Amygdala (tissue), 56 donors: ENCODE measurements around the gene CORIN.

Experiments used
- DNase-seq, 56 donors: peaks; one replicate each; lab custom pipeline; 2025; lab: John Stamatoyannopoulos, UW

The CORIN gene, protein sequence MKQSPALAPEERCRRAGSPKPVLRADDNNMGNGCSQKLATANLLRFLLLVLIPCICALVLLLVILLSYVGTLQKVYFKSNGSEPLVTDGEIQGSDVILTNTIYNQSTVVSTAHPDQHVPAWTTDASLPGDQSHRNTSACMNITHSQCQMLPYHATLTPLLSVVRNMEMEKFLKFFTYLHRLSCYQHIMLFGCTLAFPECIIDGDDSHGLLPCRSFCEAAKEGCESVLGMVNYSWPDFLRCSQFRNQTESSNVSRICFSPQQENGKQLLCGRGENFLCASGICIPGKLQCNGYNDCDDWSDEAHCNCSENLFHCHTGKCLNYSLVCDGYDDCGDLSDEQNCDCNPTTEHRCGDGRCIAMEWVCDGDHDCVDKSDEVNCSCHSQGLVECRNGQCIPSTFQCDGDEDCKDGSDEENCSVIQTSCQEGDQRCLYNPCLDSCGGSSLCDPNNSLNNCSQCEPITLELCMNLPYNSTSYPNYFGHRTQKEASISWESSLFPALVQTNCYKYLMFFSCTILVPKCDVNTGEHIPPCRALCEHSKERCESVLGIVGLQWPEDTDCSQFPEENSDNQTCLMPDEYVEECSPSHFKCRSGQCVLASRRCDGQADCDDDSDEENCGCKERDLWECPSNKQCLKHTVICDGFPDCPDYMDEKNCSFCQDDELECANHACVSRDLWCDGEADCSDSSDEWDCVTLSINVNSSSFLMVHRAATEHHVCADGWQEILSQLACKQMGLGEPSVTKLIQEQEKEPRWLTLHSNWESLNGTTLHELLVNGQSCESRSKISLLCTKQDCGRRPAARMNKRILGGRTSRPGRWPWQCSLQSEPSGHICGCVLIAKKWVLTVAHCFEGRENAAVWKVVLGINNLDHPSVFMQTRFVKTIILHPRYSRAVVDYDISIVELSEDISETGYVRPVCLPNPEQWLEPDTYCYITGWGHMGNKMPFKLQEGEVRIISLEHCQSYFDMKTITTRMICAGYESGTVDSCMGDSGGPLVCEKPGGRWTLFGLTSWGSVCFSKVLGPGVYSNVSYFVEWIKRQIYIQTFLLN

DNA sequence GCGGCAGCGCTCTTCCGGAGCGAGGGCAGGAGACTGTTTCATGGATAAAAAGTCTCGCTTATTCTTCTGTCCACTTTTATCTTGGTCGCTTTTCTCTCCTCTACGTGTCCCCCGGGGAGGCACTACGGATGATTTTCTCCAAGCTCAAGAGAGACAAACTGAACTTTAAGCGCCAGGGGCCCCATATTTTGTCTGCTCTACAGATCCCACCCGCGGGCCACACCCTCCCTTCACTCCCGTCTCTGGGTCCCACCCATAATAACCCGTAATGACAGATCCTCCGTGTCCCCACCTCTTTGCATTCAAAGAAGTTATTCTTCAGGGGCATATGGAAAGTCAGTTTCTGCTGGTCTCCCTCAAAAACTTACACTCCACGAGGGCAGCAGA lies at the start of gene CORIN:
CORIN (minus strand) TSS at position 160 of the 387 bp plus-strand sequence; CDS start at position 42, 118 bp downstream.
- DNase-seq: no peak

DNA sequence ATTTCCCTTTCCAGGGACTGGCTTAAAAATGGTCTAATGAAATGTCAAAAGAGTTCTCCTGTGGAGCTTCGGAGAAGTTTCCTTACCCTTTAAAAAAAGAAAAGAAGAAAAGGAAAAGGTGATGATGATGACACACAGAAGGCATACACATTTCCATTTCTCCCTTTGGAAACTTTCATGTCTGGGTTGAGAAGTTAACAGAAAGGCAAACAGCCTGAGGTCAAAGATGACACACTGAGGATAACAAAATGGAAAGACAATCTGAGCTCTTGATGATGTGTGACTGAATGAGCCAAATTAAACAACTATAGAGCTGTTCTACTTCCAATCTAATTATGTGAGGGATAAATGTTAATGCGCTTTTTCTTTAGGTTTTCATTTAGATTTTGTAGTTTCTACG lies 44.4 kb upstream of the CORIN start:
- no peak for DNase-seq

DNA sequence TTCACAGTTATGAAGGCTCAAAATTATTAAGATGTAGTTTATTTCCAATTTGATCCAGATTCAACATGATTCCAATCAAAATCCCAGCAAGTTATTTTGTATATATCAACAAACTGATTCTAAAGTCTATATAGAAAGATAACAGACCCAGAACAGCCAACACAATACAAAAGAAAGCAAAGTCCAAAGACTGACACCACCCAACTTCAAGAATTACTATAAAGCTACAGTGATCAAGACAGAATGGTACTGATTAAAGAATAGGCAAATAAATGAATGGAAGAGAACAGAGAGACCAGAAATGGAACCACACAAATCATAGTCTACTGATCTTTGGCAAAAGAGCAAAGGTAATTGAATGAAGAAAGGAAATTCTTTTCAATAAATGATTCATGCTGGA lies 41.6 kb upstream of the CORIN start:
- DNase-seq: no peak

DNA sequence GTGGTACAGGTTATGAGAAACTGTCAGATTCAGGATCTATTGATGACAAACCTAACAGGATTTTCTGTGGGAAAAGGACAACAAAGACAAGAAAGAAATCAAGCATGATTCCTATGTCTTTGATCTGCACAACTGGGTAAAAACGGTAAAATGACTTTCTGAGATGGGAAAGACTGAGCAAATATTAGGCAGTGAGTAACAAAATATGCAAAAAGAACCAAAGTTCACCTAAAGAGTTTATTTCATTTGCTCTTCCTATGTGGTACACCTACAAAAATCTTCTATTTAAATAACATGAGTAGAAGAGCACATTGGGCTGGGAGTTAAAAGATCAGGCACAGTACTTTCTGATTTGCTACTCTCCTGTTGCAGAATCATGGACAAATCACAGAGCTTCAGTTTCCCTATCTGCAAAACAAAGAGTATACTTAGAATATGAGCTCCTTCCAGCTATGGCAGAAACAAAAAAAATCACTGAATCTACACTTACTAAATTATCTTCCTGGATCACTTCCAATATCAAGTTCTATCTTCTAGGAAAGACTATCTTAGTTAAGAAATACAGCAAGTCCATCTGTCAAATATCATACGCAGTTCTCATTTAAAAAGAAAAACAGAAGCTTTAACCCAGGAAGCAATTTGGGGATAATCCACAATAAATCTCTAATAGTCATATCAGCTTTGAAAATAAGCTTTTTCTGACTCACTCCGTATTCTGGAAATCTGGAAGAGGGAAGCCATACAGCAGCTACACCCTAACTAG lies 39.1 kb upstream of the CORIN start:
- no peak for DNase-seq

DNA sequence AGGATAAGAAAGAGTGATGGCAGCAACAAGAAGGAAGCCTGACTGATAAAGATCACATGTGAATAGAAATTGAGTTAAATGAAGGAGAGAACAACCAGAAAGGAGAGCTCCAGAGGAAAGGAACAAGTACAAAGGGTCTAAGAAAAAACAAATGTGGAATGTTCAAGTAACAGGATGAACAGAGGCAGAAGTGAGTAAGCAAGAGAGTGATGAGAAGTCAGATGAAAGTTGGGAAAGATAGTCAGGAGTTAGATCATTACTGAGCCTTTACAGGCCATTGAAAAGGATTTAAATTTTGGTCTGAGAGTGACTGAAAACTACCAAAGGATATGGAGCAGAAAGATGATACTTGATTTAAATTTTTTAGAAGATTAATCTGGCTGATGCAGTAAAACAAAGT lies 38.4 kb upstream of the CORIN start:
- no peak for DNase-seq

DNA sequence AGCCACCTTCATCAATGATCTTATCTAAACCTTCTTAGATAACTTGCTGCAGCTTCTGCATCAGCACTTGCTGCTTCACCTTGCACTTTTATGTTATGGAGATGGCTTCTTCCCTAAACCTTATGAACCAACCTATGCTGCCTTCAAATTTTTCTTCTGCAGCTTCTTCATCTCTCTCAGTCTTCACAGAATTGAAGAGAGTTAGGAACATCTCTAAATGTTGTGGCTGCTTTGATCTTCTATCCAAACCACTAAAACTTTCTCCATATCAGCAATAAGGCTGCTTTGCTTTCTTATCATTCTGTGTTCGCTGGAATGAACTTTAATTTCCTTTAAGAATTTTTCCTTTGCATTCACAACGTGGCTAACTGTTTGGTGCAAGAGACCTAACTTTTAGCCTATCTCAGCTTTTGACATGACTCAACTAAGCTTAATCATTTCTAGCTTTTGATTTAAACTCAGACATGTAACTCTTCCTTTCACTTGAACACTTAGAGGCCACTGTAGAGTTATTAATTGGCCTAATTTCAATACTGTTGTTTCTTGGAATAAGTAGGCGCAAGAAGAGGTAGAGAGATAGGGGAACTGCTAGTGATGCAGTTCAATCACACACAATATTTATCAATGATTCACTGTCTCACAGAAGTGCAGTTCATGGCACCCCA lies 36.1 kb upstream of the CORIN start:
- no peak for DNase-seq

DNA sequence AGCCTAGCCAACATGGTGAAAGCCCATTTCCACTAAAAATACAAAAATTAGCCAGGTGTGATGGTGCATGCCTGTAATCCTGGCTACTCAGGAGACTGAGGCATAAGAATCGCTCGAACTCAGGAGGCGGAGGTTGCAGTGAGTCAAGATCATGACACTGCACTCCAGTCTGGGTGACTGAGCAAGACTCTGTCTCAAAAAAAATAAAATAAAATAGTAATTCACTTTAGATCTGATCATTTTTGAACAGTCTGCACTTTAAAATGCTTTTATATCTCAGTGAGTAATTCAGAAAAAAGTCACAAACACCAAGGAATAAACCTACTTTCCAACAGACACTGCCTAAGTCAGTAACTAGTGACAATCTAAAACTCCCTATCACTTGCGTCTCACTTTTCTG lies 25.6 kb upstream of the CORIN start:
- no peak for DNase-seq

DNA sequence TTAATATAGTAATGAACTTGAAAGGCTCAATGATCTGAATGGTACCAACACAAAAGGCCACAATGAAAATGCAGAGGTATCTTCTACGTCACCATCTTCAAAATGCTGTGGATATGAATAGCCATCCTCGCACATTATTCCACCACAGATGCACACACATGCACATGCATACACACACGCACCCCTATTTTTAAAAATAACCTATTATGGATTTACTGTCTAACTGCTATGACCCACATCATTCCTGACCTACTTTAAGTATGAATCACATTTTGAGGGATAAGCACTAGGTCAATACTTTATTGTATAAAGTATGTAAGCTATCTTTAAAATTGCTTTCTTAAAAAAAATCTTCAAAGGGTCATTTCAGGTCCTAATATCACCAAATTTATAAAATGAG lies 24.4 kb upstream of the CORIN start:
- no peak for DNase-seq

DNA sequence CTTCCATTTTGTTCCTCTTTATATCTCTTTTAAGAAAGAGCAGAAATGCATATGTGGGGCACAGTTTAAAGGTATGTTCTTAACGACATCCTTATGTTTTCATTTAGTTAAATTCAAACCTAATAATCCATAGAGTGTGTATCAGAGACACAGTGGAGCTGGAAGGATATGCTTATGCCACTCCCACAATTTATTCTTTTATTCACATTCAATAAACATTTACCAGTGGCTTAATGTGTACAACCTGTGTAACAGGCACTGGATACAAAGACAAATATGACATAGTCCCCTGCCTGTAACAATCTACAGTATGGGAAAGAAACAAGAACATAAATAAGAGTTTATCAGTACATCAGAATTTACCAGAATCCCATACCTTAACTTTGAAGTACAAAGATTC lies 22.4 kb upstream of the CORIN start:
- no peak for DNase-seq

DNA sequence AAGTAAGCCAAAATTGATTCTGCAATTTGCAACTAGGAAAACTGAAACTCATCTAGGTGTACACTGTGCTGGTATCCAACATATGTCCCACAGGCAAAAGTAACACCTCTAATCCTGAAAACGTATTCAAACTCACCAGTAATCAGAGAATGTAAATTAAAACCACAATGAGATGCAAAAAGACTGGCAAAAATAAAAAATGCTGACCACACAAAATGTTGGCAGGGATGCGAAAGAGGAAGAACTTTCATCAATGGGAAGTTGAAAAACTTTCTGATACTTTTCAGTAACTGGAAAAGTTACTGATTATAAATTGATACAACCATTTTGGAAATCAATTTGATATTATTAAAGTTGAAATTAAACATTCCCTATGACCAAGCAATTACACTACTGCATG lies 20.1 kb upstream of the CORIN start:
- no peak for DNase-seq

DNA sequence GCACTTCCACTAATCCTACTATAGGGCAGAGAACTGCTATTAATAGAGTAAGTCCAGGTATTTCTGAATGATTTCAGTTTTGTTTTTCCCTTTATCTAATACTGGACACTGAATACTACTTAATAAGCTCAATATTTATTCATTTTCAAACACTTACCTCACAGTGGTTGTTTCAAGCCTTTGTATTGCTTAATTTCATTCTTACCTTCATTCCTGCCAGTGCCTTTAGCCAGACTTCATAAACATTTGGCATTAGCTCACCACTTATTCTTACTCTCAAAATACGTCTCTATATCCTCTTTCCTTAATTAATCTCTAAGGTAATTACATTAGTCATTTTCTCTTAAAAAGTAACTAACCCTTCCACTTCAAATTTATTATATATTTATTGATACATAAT lies 18.8 kb upstream of the CORIN start:
- DNase-seq: no peak

DNA sequence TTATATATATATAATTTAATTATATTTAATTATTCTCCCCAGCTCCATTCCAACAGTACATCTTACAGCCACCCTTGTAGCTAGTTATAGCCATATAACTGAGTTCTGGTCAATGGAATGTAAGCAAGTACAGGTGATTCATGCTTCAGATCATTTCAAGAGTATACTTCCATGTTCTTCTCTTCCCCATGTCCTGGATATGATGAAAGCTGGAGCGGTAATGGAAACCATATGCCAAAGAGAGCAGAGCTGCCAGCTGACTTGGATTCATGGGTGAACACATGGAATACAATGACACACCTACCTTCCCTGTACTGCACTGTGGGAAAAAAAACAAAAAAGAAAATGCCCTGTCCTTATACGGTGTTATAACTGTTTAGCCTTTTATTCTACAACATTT lies 17.5 kb upstream of the CORIN start:
- DNase-seq: no peak

DNA sequence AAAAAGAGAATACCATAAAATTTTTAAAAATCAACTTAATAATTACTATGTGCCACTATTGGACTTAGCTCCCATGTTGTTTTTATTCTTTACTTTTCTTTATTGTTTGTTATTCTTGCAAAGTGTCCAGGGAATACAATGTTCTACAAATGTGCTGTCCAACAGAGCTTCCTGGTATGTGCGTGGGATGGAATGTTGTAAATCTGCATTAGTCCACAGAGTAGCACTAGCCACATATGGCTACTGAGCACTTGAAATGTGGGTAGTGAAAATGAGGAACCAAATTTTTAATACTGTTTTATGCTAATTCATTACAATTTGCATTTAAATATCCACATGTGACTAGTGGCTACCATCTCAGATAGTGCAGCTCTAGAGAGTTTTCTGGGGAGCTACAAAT lies 14.3 kb upstream of the CORIN start:
- no peak for DNase-seq

DNA sequence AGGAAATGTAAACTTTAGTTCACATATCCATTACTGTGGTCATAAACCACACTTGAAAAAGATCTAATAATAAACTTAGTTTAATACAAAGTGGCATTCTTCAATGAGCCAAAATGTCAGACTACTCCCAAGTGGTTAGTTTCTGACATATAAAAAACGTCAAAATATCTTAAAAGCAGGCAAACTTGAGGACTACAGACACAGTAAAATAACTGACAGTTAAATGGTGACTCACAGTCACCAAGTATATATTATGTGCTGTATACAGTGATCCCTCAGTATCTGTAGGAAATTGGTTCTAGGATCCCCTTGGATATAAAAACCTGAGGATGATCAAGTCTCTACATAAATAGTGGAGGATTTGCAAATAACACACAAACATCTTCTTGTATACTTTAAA lies 11.6 kb upstream of the CORIN start:
- DNase-seq: no peak

DNA sequence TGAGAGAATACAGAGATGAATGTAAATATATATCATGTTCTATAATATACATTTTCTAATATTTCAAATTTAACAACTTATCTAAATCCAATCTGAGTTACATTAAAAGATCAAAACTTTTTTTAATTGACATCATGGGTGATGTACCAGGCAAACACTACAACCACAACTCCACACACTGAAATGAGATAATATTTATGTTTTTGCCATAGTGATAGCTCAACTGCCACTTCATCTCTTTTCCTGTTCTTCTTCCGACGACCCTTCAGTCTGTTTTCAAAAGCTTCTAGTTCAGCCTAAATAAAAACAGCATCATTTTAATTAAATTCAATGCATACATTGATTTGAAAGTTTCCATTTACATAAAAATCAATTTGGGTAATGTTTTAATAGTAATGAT lies 10.2 kb upstream of the CORIN start:
- DNase-seq: no peak

DNA sequence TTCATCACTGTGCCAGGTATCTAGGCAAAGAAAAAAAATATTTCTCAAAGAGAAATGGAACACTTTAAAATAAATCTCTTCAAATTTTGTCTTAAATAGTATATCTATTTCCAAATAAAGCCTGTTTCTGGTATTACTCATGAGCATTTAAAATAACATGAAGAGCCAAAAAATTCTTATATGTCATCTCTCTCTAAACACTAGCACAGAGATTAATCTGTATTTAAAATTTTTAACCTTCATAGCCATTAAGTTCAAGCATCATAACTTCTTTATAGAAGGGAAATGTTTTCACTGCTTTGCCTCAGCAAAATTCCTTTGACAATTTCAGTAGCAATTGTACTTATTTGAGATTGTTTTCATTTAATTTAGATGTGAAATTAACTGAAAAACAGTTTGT lies 5.1 kb upstream of the CORIN start:
- DNase-seq: no peak

DNA sequence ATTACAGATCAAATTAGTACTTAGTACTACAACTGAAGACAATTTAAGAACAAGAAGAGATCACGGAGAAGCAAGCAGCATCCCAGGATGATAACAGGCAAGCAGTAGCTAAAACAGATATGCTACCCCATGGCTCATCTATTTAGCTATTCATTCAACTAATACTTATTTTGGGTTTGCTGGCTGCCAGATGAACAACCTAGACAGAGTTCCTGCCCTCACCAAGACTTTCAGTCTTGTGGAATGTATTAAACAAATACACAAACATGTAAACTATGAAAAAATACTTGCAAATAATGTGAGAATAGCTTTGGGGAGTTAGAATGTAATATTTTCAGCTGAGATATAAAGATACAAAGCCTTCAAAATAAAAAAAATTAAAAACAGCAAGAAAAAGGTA lies 2.4 kb upstream of the CORIN start:
- no peak for DNase-seq

DNA sequence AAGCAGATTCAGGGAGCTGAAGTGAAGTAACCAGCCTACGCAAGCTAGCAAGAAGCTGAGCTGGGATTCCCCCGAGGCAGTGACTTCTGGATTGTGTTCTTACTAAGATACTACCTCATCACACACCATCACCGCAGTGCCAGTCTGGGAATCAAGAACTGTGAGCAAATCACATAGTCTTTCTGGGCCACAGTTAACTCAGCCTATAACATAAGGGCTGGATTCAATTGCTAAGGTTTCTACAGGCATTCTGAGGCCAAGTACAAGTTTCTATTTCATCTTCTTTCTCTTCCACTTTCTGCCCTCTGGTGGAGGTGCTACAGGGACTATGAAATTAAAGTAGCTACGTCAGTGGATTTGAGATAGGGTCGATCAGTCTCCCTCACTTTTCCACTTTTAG lies 1.4 kb upstream of the CORIN start:
- DNase-seq: peak in 5 of 56 donors; percentile 3 to 10 (median 7)

DNA sequence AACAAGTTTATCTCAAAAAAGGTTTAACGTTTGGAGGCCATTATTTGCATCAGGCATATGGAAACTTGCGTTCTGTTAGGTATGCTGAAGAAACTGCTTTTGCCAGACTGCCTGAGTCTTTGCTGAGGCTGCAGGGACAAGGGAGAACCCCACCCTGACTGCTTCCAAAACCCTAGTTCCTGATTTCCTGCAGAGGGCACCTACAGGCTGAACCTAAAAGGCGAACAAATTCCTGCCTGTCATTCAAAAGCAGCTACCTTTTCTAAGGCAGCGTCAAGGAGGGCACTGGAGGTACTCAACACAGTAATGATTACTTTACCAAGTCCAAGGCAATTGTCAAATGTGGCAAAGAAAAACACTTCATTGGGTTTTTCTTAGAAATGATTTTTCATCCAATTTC lies 578 bp upstream of the CORIN start:
- DNase-seq: peak in 2 of 56 donors; percentile 5
